ENCODE data around the gene HAS3.
"Not testable (repeated sequence)": the region's sequence is repeated elsewhere in the genome, so short reads cannot be mapped to it uniquely, and the experiment has no call there.

HAS3 gene

DNA sequence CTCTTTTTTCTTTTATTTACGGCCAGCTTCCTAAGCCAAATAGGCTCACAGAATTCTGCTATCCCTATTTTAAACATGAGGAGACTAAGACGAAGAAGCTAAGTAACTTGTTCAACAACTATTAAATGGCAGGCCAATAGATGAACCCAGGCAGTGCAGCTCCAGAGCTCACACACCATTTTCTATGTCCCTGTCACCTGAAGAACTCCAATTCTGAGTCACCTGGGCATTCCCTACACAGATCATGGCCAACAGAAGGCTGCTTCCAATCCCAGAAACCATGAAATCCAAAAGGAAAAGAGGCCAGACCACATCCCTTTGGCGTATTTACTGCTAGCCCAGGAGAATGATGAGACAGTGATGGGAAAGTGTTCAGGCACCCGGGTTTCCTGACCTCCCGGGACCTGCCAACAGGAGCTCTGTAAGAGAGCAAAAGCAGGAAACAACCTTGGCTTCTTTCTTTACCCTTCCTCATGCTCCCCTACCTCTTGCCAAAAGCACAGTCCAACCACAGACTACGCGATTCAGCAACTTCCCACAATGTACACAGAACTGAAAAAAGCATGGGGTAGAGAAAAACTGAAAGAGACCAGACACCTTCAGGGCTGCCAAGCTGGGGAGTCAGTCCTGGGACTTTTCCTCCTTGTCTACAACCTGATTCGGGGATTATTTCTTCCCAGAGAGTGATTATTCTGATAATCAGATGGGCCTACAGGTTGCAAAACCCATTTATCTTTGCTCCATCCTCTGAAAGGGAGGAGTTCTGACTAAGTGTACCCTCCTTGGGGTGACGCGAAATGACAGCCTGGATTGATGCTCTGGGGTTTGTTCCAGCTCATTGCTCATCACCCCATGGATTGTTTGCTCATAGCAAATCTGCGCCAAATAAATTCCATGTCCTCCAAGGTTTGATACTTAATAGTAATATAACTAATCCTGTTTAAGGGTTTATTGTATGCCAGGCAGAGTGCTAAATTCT, 47.8 kb upstream of the HAS3 start:
- H3K36me3 ChIP-seq (ENCODE audit: insufficient read depth, low read length) = no peaks in the 10 kb centered on the region; the same call in 1 of the 2 replicates
- H3K9me3 ChIP-seq (ENCODE audit: insufficient read depth, low read length, severe bottlenecking) = no peaks in the 10 kb centered on the region
- H3K4me1 ChIP-seq (ENCODE audit: insufficient read depth, low read length) = no peaks in the 10 kb centered on the region
- TF ChIP-seq EZH2 (IDR thresholded peaks at IDR 0.05; ENCODE audit: borderline replicate concordance, low read depth, low read length, severe bottlenecking) = no peak
- TF ChIP-seq, protein P1, sequence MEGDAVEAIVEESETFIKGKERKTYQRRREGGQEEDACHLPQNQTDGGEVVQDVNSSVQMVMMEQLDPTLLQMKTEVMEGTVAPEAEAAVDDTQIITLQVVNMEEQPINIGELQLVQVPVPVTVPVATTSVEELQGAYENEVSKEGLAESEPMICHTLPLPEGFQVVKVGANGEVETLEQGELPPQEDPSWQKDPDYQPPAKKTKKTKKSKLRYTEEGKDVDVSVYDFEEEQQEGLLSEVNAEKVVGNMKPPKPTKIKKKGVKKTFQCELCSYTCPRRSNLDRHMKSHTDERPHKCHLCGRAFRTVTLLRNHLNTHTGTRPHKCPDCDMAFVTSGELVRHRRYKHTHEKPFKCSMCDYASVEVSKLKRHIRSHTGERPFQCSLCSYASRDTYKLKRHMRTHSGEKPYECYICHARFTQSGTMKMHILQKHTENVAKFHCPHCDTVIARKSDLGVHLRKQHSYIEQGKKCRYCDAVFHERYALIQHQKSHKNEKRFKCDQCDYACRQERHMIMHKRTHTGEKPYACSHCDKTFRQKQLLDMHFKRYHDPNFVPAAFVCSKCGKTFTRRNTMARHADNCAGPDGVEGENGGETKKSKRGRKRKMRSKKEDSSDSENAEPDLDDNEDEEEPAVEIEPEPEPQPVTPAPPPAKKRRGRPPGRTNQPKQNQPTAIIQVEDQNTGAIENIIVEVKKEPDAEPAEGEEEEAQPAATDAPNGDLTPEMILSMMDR (IDR thresholded peaks at IDR 0.05; ENCODE audit: borderline replicate concordance, extremely low read depth, low read length, poor library complexity, severe bottlenecking) = no peak
- H3K9ac ChIP-seq (ENCODE audit: low read depth, low read length) = no peak overlapping the region; the same call in 1 of the 2 replicates
- no peaks in the 10 kb centered on the region for H3K27me3 ChIP-seq (ENCODE audit: insufficient read depth, low read length, poor library complexity)
- no peak overlapping the region for H3K27ac ChIP-seq (ENCODE audit: low read length)
- no peaks in the 10 kb centered on the region for H4K20me1 ChIP-seq (ENCODE audit: insufficient read depth, low read length)
- H3K4me3 ChIP-seq (ENCODE audit: low read depth in 1 of 2, low read length in 2 of 2) = no peak overlapping the region
- no peak for DNase-seq
- H2AFZ ChIP-seq (ENCODE audit: low read depth, low read length) = no peak overlapping the region
- peak; percentile 65 for ATAC-seq (ENCODE audit: insufficient read depth, low read depth)
- H3K79me2 ChIP-seq (ENCODE audit: insufficient read depth, low read length) = no peaks in the 10 kb centered on the region
- H3K4me2 ChIP-seq (ENCODE audit: insufficient read depth, low read length) = no peak overlapping the region

DNA sequence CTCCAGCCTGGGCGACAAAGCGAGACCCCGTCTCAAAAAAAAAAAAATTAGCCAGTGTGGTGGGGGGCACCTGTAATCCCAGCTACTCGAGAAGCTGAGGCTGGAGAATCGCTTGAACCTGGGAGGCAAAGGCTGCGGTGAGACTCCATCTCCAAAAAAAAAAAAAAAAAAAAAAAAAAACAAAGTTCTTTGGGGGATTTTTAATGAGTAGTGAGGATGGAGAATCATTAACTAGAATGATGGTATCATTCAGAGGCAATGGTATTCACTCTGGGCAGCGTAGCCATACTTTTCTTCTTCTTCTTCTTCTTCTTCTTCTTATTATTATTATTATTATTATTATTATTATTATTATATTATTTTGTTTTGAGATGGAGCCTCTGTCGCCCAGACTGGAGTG, 42.0 kb upstream of the HAS3 start:
- not testable (repeated sequence) for ATAC-seq (ENCODE audit: insufficient read depth, low read depth); H3K36me3 ChIP-seq (ENCODE audit: insufficient read depth, low read length); H3K79me2 ChIP-seq (ENCODE audit: insufficient read depth, low read length); DNase-seq; H3K4me1 ChIP-seq (ENCODE audit: insufficient read depth, low read length); H3K4me2 ChIP-seq (ENCODE audit: insufficient read depth, low read length); H3K9ac ChIP-seq (ENCODE audit: low read depth, low read length); H3K9me3 ChIP-seq (ENCODE audit: insufficient read depth, low read length, severe bottlenecking); H3K4me3 ChIP-seq (ENCODE audit: low read depth in 1 of 2, low read length in 2 of 2); H4K20me1 ChIP-seq (ENCODE audit: insufficient read depth, low read length); H3K27me3 ChIP-seq (ENCODE audit: insufficient read depth, low read length, poor library complexity); H3K27ac ChIP-seq (ENCODE audit: low read length); H2AFZ ChIP-seq (ENCODE audit: low read depth, low read length)

DNA sequence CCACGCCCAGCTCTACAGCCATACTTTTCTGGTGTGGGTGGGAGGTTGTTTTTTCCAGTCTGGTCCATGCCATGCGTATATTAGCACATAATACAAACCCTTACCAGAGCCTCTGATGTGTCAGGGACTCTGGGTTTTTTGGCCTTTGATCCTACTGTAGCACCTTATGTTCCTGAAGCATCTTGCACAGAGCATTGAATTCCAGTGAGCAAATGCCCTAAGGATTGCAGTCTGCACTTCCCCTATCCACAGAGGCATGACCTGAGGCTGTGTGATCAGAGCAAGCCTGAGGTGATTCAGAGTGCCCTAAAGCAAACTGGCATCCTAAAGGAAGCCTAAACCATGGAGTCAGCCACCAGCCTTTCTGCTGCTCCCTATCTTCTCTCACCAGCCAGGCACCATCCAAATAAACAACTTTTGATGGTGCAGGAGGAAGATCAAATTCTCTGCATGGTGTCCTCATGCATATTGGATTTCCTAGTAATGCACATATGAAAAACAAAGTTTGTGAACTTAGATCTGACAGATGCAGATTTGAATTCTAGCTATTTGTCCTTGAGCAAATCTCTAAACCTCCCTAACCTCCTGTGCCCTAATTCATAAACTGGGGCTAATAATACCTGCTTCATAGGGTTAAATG, 41.2 kb upstream of the HAS3 start:
- Histone ChIP-seq H3K4me3 (ENCODE audit: low read depth in 1 of 2, low read length in 2 of 2) (no peak overlapping the region), H3K27me3 (ENCODE audit: insufficient read depth, low read length, poor library complexity) (no peaks in the 10 kb centered on the region), H3K4me2 (ENCODE audit: insufficient read depth, low read length) (no peak overlapping the region), H4K20me1 (ENCODE audit: insufficient read depth, low read length) (no peaks in the 10 kb centered on the region), H3K4me1 (ENCODE audit: insufficient read depth, low read length) (no peaks in the 10 kb centered on the region), H3K36me3 (ENCODE audit: insufficient read depth, low read length) (no peaks in the 10 kb centered on the region; the same call in 1 of the 2 replicates), H3K9ac (ENCODE audit: low read depth, low read length) (no peak overlapping the region), H3K27ac (ENCODE audit: low read length) (no peak overlapping the region), H3K79me2 (ENCODE audit: insufficient read depth, low read length) (no peaks in the 10 kb centered on the region), H3K9me3 (ENCODE audit: insufficient read depth, low read length, severe bottlenecking) (no peaks in the 10 kb centered on the region), H2AFZ (ENCODE audit: low read depth, low read length) (no peak overlapping the region)
- ATAC-seq (ENCODE audit: insufficient read depth, low read depth) = no peak
- no peak for DNase-seq
- no peak for TF ChIP-seq EZH2 (IDR thresholded peaks at IDR 0.05; ENCODE audit: borderline replicate concordance, low read depth, low read length, severe bottlenecking)
- TF ChIP-seq, protein P1 (IDR thresholded peaks at IDR 0.05; ENCODE audit: borderline replicate concordance, extremely low read depth, low read length, poor library complexity, severe bottlenecking) = no peak

DNA sequence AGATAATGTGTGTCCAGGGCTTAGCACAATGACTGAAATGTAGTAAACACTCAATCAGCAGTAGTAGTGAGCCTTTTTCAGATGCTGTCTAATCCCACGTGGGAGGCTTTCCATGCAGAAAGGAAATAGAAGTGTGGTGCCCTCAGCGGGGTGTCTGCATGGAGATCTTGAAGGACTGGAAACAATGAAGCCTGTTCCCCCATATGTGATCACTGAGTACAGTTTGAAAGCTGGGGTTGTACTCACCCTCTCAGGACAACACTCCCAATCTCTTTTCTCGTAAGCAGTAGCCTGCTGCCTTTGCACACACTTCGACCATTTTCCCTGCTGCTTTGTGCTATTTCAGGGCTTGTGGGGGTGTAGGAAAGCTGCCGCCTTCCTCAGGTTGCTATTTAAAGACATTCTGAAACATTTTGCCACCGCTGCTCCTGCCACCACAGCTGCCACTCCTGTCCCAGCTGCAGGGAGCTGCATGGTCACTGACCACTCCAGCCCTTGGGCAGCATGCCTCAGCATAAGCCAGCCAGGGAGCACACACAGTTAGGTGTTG, 40.6 kb upstream of the HAS3 start:
- Histone ChIP-seq H3K27me3 (ENCODE audit: insufficient read depth, low read length, poor library complexity) (no peaks in the 10 kb centered on the region), H2AFZ (ENCODE audit: low read depth, low read length) (no peak overlapping the region), H3K9ac (ENCODE audit: low read depth, low read length) (no peak overlapping the region), H3K4me3 (ENCODE audit: low read depth in 1 of 2, low read length in 2 of 2) (no peak overlapping the region), H3K9me3 (ENCODE audit: insufficient read depth, low read length, severe bottlenecking) (no peaks in the 10 kb centered on the region), H3K36me3 (ENCODE audit: insufficient read depth, low read length) (no peaks in the 10 kb centered on the region; the same call in 1 of the 2 replicates), H3K27ac (ENCODE audit: low read length) (no peak overlapping the region), H3K4me2 (ENCODE audit: insufficient read depth, low read length) (no peak overlapping the region), H3K4me1 (ENCODE audit: insufficient read depth, low read length) (no peaks in the 10 kb centered on the region), H4K20me1 (ENCODE audit: insufficient read depth, low read length) (no peaks in the 10 kb centered on the region), H3K79me2 (ENCODE audit: insufficient read depth, low read length) (no peaks in the 10 kb centered on the region)
- no peak for DNase-seq
- TF ChIP-seq, protein P1 (IDR thresholded peaks at IDR 0.05; ENCODE audit: borderline replicate concordance, extremely low read depth, low read length, poor library complexity, severe bottlenecking) = no peak
- TF ChIP-seq EZH2 (IDR thresholded peaks at IDR 0.05; ENCODE audit: borderline replicate concordance, low read depth, low read length, severe bottlenecking) = no peak
- ATAC-seq (ENCODE audit: insufficient read depth, low read depth) = no peak

Measured in DND-41 (cell line).